PC-9 (cell line): ENCODE data around the gene LIN37. TPM values are rescaled to one million over a fixed set of nuclear protein-coding genes. Genes with fewer than 3 reads are reported as not detected.

Experiments used
- BruUV-seq: library from RNA; stranded (reverse); fragments of 400-500 nt; replicated peaks from 2 replicates; lab custom pipeline; 2021; lab: Mats Ljungman, UMichigan
- CTCF ChIA-PET: fragments of 300-600 bp; sonication (Branson Sonifier 250); formaldehyde crosslinking; loops from one replicate; lab custom pipeline; 2022; ENCODE audit warnings: antibody characterized with exemption; lab: Charles Lee
- POLR2A ChIA-PET: fragments of 300-600 bp; sonication (Branson Sonifier 250); formaldehyde crosslinking; loops from one replicate; lab custom pipeline; 2022; ENCODE audit warnings: antibody characterized with exemption; ENCODE audit not compliant: unreplicated experiment; lab: Charles Lee
- DNase-seq, 2 experiments: peaks; one replicate each; pipeline versions ENCODE4 v3.0.0 to v3.0.0-alpha.2; 2015 to 2022; ENCODE audit warnings: mixed read lengths in 1 of 2
- H2AFZ ChIP-seq: fragments of 200-600 bp; sonication (generic); 2 replicates; pipeline ENCODE4 v1.8.1; 2017; ENCODE audit warnings: antibody characterized with exemption
- H3F3A ChIP-seq: fragments of 200-600 bp; sonication (generic); 2 replicates; pipeline ENCODE4 v1.8.1; 2017; ENCODE audit warnings: antibody characterized with exemption, mild to moderate bottlenecking, low read depth; ENCODE audit not compliant: insufficient read depth
- H3K27ac ChIP-seq: fragments of 200-600 bp; sonication (generic); 2 replicates; pipeline ENCODE4 v1.6.1; 2016; ENCODE audit warnings: mixed run types
- H3K27me3 ChIP-seq: fragments of 200-600 bp; sonication (generic); 2 replicates; pipeline ENCODE4 v1.6.1; 2016; ENCODE audit warnings: low read depth, mixed run types; ENCODE audit not compliant: insufficient read depth
- H3K36me3 ChIP-seq: fragments of 200-600 bp; sonication (generic); 2 replicates; pipeline ENCODE4 v1.6.1; 2016; ENCODE audit warnings: low read depth, mixed run types
- H3K4me1 ChIP-seq: fragments of 200-600 bp; sonication (generic); replicated peaks from 2 replicates; pipeline ENCODE4 v1.6.1; 2016; ENCODE audit warnings: mixed run types; ENCODE audit not compliant: insufficient read depth
- H3K4me2 ChIP-seq: fragments of 200-600 bp; sonication (generic); 2 replicates; pipeline ENCODE4 v1.6.1; 2017; ENCODE audit warnings: mixed run types
- H3K4me3 ChIP-seq: fragments of 200-600 bp; sonication (generic); 2 replicates; pipeline ENCODE4 v1.6.1; 2016; ENCODE audit warnings: mixed run types
- H3K79me2 ChIP-seq: fragments of 200-600 bp; sonication (generic); 2 replicates; pipeline ENCODE4 v1.6.1; 2017; ENCODE audit warnings: low read depth, mixed run types
- H3K9me2 ChIP-seq: fragments of 200-600 bp; sonication (generic); 2 replicates; pipeline ENCODE4 v1.8.1; 2017; ENCODE audit warnings: mild to moderate bottlenecking; ENCODE audit not compliant: insufficient read depth
- H3K9me3 ChIP-seq: fragments of 200-600 bp; sonication (generic); 2 replicates; pipeline ENCODE4 v1.8.1; 2016; ENCODE audit warnings: low read depth; ENCODE audit not compliant: insufficient read depth
- H4K20me1 ChIP-seq: fragments of 200-600 bp; sonication (generic); 2 replicates; pipeline ENCODE4 v1.8.1; 2017; ENCODE audit not compliant: insufficient read depth
- CTCF ChIP-seq: fragments of 200-600 bp; sonication (generic); conservative IDR thresholded peaks from 2 replicates; pipeline ENCODE4 v1.6.1; 2017; ENCODE audit warnings: mixed run types, antibody characterized with exemption, mild to moderate bottlenecking, moderate library complexity
- EZH2 ChIP-seq: fragments of 200-600 bp; sonication (generic); IDR thresholded peaks from 2 replicates; pipeline ENCODE4 v1.8.0; 2017; ENCODE audit warnings: antibody characterized with exemption, low read depth
- intact Hi-C: fragments of 100-400 bp; cut with micrococcal nuclease; formaldehyde crosslinking; loops from one replicate; pipeline ENCODE4 v1.10.0; 2022; ENCODE audit not compliant: unreplicated experiment
- total RNA-seq: library from RNA; stranded (reverse); gene quantifications from 2 replicates; pipeline ENCODE4 v1.2.3, GENCODE V29; 2021

Gene LIN37
- total RNA-seq, 1 experiment from 2014 or later: 17.0 TPM

GRCh38 chr19:35734889-35735288 is 13.5 kb upstream of the LIN37 start:
- no peak for DNase-seq
- H3K9me3 ChIP-seq: no peaks in the 10 kb centered on the region
- H3K9me2 ChIP-seq: no peaks in the 10 kb centered on the region
- peaks cover 13% of the 10 kb centered on the region; the same call in 1 of the 2 replicates for H3F3A ChIP-seq
- no peaks in the 10 kb centered on the region for H3K79me2 ChIP-seq
- TF ChIP-seq CTCF (no peak), EZH2 (no peak)
- no peak overlapping the region for H3K27ac ChIP-seq
- H3K4me2 ChIP-seq: no peak overlapping the region
- no peaks in the 10 kb centered on the region for H3K4me1 ChIP-seq
- no peak overlapping the region for H3K4me3 ChIP-seq
- no peaks in the 10 kb centered on the region for H3K36me3 ChIP-seq
- H4K20me1 ChIP-seq: no peaks in the 10 kb centered on the region
- no peaks in the 10 kb centered on the region for H3K27me3 ChIP-seq
- BruUV-seq: no TSS peak
- ChIA-PET CTCF (no interaction called here), POLR2A (no interaction called here)
- H2AFZ ChIP-seq: no peak overlapping the region
- intact Hi-C loops: no loop called here

DNA sequence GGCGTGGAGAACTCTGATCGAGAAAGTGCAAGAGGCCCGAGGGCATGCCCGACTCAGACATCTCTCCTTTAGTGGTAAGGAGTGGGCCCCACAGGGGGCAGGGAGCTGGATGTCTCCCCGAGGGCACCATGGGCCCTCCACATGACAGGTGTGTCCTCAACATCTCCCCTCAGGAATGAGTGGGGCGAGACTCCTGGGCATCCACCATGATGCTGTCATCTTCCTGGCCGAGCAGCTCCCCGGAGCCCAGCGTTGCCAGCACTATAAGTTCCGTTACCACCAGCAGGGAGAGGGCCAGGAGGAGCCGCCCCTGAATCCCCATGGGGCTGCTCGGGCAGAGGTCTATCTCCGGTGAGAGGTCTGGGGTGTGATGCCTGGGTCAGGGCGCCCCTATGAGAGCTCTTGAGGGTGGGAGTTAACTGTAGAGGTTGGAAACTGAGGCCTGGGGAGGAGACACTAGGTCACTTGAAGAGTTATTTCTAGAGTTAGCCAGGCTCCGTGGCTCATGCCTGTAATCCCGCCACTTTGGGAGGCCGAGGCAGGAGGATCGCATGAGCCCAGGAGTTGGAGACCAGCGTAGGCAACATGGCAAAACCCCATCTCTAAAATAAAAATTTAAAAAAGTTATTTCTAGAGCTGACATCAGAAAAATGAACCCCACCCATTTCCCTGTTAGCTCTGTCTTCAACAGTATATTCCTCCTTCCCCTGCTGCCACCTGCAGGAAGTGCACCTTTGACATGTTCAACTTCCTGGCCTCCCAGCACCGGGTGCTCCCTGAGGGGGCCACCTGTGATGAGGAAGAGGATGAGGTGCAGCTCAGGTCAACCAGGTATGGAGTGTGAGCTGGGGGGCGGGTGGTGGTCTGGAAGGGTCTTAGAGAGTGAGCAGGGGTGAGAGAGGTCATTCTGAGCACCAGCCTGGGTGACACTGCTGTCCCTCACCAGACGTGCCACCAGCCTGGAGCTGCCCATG is 11.2 kb upstream of the LIN37 start:
- DNase-seq: no peak
- H3K4me2 ChIP-seq: no peak overlapping the region
- H3K4me3 ChIP-seq: no peak overlapping the region
- H3K27me3 ChIP-seq: no peaks in the 10 kb centered on the region
- H2AFZ ChIP-seq: no peak overlapping the region
- 0 out of 2 replicates have a peak, but pooled peaks cover 5% of the 10 kb centered on the region for H3K4me1 ChIP-seq
- no peak for TF ChIP-seq EZH2
- peak; percentile 47; the same call in 1 of the 2 replicates for TF ChIP-seq CTCF
- intact Hi-C loops: no loop called here
- no peaks in the 10 kb centered on the region for H3K36me3 ChIP-seq
- ChIA-PET POLR2A (interaction anchor here (0.6 kb wide), 1 partner anchor 72 kb away, joined by 6 read pairs; no protein-coding TSS in a partner anchor), CTCF (no interaction called here)
- no peaks in the 10 kb centered on the region for H3K9me2 ChIP-seq
- no peaks in the 10 kb centered on the region for H3K9me3 ChIP-seq
- no peaks in the 10 kb centered on the region for H4K20me1 ChIP-seq
- peaks cover 16% of the 10 kb centered on the region; the same call in 1 of the 2 replicates for H3F3A ChIP-seq
- no TSS peak for BruUV-seq
- no peak overlapping the region for H3K27ac ChIP-seq
- no peaks in the 10 kb centered on the region for H3K79me2 ChIP-seq

- H3F3A ChIP-seq: peaks cover 16% of the 10 kb centered on the region; the same call in 1 of the 2 replicates
- no peaks in the 10 kb centered on the region for H3K9me3 ChIP-seq
- TF ChIP-seq EZH2 (no peak), CTCF (no peak)
- no peak overlapping the region for H3K4me2 ChIP-seq
- H3K4me1 ChIP-seq: 0 out of 2 replicates have a peak, but pooled peaks cover 5% of the 10 kb centered on the region
- no peak overlapping the region for H2AFZ ChIP-seq
- CTCF ChIA-PET: interaction anchor here (0.5 kb wide), 1 partner anchor 46 kb away, joined by 9 read pairs; no protein-coding TSS in a partner anchor
- H3K27me3 ChIP-seq: no peaks in the 10 kb centered on the region
- DNase-seq: no peak
- intact Hi-C loops: no loop called here
- no TSS peak for BruUV-seq
- H3K79me2 ChIP-seq: no peaks in the 10 kb centered on the region
- H3K27ac ChIP-seq: no peak overlapping the region
- no peaks in the 10 kb centered on the region for H4K20me1 ChIP-seq
- no peaks in the 10 kb centered on the region for H3K9me2 ChIP-seq
- POLR2A ChIA-PET: no interaction called here
- no peak overlapping the region for H3K4me3 ChIP-seq
- H3K36me3 ChIP-seq: no peaks in the 10 kb centered on the region
Observed at GRCh38 chr19:35738021-35738886, 10.1 kb upstream of the LIN37 start.
